Urinary bladder (tissue), 4 donors: Measurements from ENCODE around the gene TMEM63A. TPM values are rescaled to one million over a fixed set of nuclear protein-coding genes. Genes with fewer than 3 reads are reported as not detected.
A peak's percentile ranks its signal among the peaks of the same experiment; 100 is the strongest.
"Not testable (repeated sequence)": the region's sequence is repeated elsewhere in the genome, so short reads cannot be mapped to it uniquely, and the experiment has no call there.

ENCODE experiments used
- DNase-seq: peaks from one replicate; pipeline ENCODE4 v3.0.0-alpha.2; 2015; ENCODE audit errors: extremely low spot score
- H3K27ac ChIP-seq: one replicate; pipeline ENCODE4 v1.5.1; 2013; ENCODE audit warnings: low read depth, mild to moderate bottlenecking, moderate library complexity
- H3K36me3 ChIP-seq: one replicate; pipeline ENCODE4 v1.6.1; 2013; ENCODE audit warnings: mild to moderate bottlenecking, moderate library complexity; ENCODE audit not compliant: insufficient read depth
- H3K4me1 ChIP-seq: one replicate; pipeline ENCODE4 v1.6.1; 2013; ENCODE audit warnings: mild to moderate bottlenecking, moderate library complexity; ENCODE audit not compliant: insufficient read depth
- H3K4me3 ChIP-seq: one replicate; pipeline ENCODE4 v1.5.1; 2013; ENCODE audit warnings: low read depth, low read length
- WGBS: extraction: QIAGEN DNeasy Blood & Tissue Kit; methylation state at CpG from one replicate; pipeline ENCODE4 v1.1.7; 2013; 5-methylcytosine and 5-hydroxymethylcytosine counted together
- polyA plus RNA-seq: library from polyadenylated mRNA; stranded (reverse); fragments of 200-250 nt; gene quantifications from one replicate; pipeline ENCODE4 v1.2.3, GENCODE V29; 2013
- total RNA-seq: library from RNA; depleted of rRNA; stranded (reverse); fragments of >200 nt; gene quantifications from one replicate; pipeline ENCODE4 v1.2.3, GENCODE V29; 2014
- donor health status: healthy with polysubstance abuse.
- donor health status: healthy.

TMEM63A gene
- total and polyA plus RNA-seq, 2 donors, result 28.1 to 53.7 TPM

DNA sequence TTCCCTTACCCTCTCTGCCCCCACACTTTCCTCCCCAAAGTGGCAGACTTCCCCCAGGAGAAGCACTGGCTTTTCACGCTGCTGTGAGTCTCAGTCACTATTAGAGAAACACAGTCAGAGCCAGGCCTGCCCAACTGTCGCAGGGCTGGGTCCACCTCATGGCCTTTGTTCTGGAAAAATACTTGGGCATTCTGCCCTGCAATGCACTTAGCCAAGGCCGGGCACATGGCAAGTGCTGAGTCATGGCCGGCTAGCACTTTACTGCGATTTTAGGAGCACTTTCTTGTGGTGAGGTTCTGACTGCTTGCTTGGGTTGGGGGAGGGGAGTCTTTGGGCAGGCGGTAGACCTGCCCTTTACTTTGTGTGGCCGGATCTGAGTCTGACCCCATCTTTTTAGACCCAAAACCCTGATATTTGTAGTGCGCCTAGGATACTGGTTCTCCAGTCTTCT is 64.5 kb downstream of the TMEM63A start:
- Histone ChIP-seq H3K4me3 (no peak overlapping the region), H3K27ac (peak overlapping the region; percentile 97), H3K4me1 (peaks cover 3% of the 10 kb centered on the region), H3K36me3 (no peaks in the 10 kb centered on the region)
- DNase-seq, result no peak
- 26% methylated on average over 8 of the region's 8 CpGs for WGBS

DNA sequence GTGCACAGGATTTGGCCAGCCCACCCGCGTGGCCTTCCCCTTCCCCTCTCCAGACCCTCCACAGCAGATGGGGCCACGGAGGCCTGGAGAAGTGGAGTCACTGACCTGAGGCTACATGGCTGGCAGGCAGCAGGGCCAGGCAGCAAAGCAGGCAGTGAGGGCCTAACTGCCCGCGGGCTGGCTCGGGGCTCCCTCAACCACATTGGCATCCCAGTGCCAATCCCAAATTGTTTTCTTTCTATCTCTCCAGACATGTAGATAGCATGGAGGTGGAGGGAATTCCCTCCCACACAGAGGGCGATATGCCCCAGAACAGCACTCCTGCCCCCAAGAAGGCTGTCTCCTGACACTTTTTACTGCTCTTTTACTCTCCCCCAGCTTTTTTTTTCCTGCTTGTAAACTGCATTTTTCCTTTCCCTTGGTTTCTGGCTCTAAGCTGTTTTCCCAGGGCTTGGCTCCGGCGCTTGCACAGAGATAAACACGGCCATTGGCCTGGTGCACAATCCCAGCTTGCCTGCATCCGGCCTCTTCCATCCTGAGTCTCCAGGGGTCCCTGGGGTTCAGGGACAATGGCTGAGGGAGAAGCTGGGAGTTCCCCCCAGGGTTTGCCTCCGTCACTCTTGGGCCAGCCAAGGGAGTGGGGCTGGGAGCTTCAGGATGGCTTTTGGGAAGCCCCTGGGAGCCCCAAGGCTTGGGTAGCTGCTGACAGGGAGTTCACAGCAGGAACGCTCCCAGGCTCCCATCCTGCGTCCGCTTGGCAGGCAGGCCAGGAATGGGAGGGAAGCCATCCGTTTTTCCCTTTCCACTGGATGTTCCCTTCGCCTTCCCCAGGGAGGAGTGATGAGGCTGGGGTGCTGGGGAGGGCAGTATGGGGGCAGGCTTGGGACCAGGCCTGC is 65.3 kb downstream of the TMEM63A start:
- Histone ChIP-seq H3K4me1 (peaks cover 3% of the 10 kb centered on the region), H3K4me3 (no peak overlapping the region), H3K27ac (peak overlapping the region; percentile 97), H3K36me3 (no peaks in the 10 kb centered on the region)
- 19% methylated on average over 17 of the region's 17 CpGs for WGBS
- peak; percentile 64 for DNase-seq

GRCh38 chr1:225815526-225816178 is 66.5 kb downstream of the TMEM63A start:
- peaks cover 3% of the 10 kb centered on the region for H3K4me1 ChIP-seq
- peak overlapping the region; percentile 34 for H3K27ac ChIP-seq
- no peak overlapping the region for H3K4me3 ChIP-seq
- no peak for DNase-seq
- WGBS, result 88% methylated on average over 17 of the region's 17 CpGs
- no peaks in the 10 kb centered on the region for H3K36me3 ChIP-seq

- not testable (repeated sequence) for DNase-seq, H3K4me1 ChIP-seq, H3K4me3 ChIP-seq, H3K36me3 ChIP-seq
- peak overlapping the region; percentile 31 for H3K27ac ChIP-seq
- 93% methylated on average over 7 of the region's 7 CpGs for WGBS
Measured at GRCh38 chr1:225815090-225815489, 67.1 kb downstream of the TMEM63A start.

DNA sequence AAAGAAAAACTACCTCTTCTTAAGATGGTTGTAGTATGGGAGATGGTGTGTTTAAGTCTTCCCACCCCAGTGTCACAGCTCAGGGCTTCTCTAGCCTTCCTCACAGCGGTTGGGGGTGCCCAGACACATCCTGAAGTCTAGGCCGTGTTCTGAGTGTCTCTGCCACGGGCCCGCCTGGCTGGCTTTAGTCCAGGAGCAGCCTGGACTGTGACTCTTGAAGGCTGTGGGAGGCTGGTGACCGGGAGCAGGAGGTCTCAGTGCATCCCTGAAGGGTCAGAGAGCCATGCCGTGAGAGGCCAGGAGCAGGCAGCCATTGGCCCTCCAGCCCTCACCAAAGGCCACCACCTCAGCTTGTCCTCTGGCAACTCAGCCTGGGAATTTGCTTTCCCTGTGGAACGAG is 67.8 kb downstream of the TMEM63A start:
- 60% methylated on average over 7 of the region's 7 CpGs for WGBS
- Histone ChIP-seq H3K4me1 (peaks cover 3% of the 10 kb centered on the region), H3K36me3 (no peaks in the 10 kb centered on the region), H3K4me3 (no peak overlapping the region), H3K27ac (peak overlapping the region; percentile 33)
- no peak for DNase-seq

- peaks cover 3% of the 10 kb centered on the region for H3K4me1 ChIP-seq
- H3K27ac ChIP-seq, result peak overlapping the region; percentile 61
- DNase-seq, result no peak
- 30% methylated on average over 10 of the region's 10 CpGs for WGBS
- H3K4me3 ChIP-seq, result no peak overlapping the region
- no peaks in the 10 kb centered on the region for H3K36me3 ChIP-seq
Measured at GRCh38 chr1:225813214-225813964, 68.8 kb downstream of the TMEM63A start.

GRCh38 chr1:225812488-225813213 is 69.5 kb downstream of the TMEM63A start:
- Histone ChIP-seq H3K27ac (peak overlapping the region; percentile 61), H3K4me1 (peaks cover 3% of the 10 kb centered on the region), H3K36me3 (no peaks in the 10 kb centered on the region), H3K4me3 (no peak overlapping the region)
- no peak for DNase-seq
- WGBS, result 64% methylated on average over 8 of the region's 8 CpGs

DNA sequence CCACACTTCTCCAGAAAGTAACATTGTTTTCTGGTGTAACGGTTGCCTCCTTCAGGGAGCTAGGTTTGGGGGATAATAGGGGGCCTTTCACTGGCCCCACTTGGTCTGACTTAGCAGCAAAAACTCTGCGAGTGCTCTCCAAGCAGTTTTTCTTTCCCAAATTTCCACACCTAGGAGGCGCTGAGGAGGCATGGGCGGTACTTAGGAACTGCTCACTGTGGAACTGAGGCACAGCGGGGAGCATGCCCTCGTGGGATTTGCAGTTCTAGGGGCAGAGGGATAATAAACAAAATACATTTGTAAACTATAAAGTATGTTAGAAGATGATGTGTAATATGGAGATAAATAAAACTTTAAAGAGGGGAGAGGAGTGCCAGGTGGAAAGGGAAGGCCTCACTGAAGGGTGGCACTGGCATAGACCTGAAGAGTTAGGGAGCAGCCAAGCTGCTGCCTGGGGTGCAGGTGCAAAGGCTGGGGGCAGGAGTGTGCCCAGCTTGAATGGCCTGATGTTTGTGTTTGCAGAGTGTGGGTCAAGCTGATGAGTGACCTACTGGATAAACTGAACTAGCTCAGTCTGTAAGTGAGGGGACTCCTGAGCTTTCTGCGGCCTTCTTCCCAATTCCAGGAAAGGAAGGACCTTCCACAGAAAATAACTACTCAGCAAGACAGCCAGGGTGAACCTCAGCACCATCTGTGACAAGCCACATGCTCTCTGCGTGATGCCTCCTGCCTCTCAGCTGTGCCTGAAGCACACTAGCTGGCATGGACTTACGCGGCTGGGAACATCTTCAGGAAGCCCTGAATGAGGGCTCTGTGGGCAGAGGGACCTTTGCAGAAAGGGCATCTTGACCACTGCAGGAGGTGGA is 70.3 kb downstream of the TMEM63A start:
- H3K4me3 ChIP-seq, result peak overlapping the region; percentile 37
- WGBS, result 62% methylated on average over 10 of the region's 10 CpGs
- DNase-seq, result no peak
- H3K27ac ChIP-seq, result no peak overlapping the region
- H3K4me1 ChIP-seq, result peaks cover 3% of the 10 kb centered on the region
- no peaks in the 10 kb centered on the region for H3K36me3 ChIP-seq

GRCh38 chr1:225810579-225811538 is 71.3 kb downstream of the TMEM63A start:
- not testable (repeated sequence) for H3K4me1 ChIP-seq, H3K36me3 ChIP-seq, DNase-seq
- 13% methylated on average over 29 of the region's 29 CpGs for WGBS
- Histone ChIP-seq H3K4me3 (peak overlapping the region; percentile 68), H3K27ac (peak overlapping the region; percentile 53)

DNA sequence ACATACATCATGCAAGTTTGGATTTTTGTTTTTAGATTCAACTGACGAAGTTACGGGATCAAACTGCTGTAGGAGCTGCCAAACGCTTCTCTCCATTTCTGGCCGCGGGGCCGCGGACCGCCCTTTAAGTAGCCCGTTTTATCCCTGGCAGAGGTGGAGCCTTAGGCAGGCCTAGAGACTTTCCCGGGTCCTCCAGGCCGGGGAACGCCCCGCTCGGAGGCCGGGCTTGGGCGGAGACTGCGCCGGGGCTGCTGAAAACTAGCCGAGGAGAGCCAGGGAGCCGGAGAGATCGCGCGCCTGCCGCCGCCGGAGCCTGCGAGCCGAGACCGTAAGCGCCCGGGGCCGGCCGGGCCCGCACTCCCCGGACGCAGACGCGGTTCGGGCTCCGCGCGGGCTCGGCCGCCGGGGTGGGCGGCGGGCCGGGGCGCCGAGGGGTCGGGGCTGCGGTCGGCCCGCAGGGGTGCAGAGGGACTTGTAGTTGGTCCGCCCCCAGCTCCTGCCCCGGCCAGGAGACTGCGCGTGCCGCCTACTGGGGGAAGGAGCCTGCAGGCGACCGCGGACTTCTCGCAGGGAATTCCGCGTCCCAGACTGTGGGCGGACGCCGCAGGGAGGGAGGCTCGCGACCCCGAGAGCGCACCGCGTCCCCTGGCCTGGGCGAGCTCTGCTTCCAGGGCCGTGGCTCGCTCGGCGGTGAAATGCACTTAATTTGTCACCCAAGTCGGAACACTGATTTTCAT is 72.2 kb downstream of the TMEM63A start, which contains the start of gene EPHX1:
Gene EPHX1, plus strand, starts transcription at position 283 of the 737 bp plus-strand sequence. CDS start 18,606 bp downstream, outside the sequence.
- Histone ChIP-seq H3K27ac (peak within 1 kb of the TSS; percentile 70), H3K36me3 (no peaks in the 10 kb centered on the region)
- DNase-seq, result peak; percentile 55

GRCh38 chr1:225808136-225808535 is 74.0 kb downstream of the TMEM63A start:
- 79% methylated on average over 5 of the region's 5 CpGs for WGBS
- no peak for DNase-seq

More for the DNA sequence above, 72.2 kb downstream of the TMEM63A start, which contains the start of gene EPHX1:
- no peaks in the 10 kb centered on the region for H3K4me1 ChIP-seq
- peak within 1 kb of the TSS; percentile 68 for H3K4me3 ChIP-seq
- WGBS, result under 1% methylated on average over 80 of the region's 80 CpGs

More at GRCh38 chr1:225808136-225808535, 74.0 kb downstream of the TMEM63A start:
- H3K4me3 ChIP-seq, result no peak overlapping the region
- H3K27ac ChIP-seq, result no peak overlapping the region
- H3K36me3 ChIP-seq, result no peaks in the 10 kb centered on the region
- no peaks in the 10 kb centered on the region for H3K4me1 ChIP-seq
